GM19397 (cell line): ENCODE measurements around the gene EIF2B1.

Experiments used
- ATAC-seq: cut with Tn5 transposase; IDR thresholded peaks from one replicate; pipeline ENCODE4 v1.9.1; 2021; ENCODE audit warnings: mild to moderate bottlenecking, moderate library complexity; ENCODE audit not compliant: unreplicated experiment

The EIF2B1 gene

DNA sequence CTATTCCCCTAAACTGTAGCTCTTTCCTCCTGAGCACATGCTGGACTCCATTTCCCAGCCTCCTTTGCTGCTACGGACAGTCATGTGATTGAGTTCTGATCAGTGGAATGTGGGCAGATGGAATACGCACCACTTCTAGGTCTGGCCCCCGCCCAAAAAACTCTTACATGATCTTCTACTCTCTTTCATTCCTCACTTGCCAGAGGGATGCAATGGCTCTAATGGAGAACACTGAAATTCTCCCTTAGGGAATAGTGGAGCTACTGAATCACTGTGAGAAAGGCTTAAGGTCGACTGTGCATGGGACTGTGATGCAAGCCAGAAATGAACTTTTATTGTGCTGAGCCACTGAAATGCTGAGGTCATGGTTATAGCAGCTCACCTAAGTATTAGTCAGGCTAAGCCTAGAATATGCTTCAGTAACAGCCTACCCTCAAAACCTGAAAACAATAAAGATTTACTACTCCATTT lies 62.1 kb downstream of the EIF2B1 start:
- ATAC-seq, result no peak
